IPS-18a (cell line): ENCODE results near the gene TBC1D10B.

Experiments
- H3K27ac ChIP-seq: one replicate; pipeline ENCODE4 v1.5.1; 2013; ENCODE audit warnings: low read length
- H3K27me3 ChIP-seq: one replicate; pipeline ENCODE4 v1.6.1; 2013; ENCODE audit warnings: mild to moderate bottlenecking, low read length; ENCODE audit not compliant: control insufficient read depth, insufficient read depth
- H3K36me3 ChIP-seq: one replicate; pipeline ENCODE4 v1.6.1; 2013; ENCODE audit warnings: low read depth, low read length; ENCODE audit not compliant: control insufficient read depth
- H3K4me1 ChIP-seq: one replicate; pipeline ENCODE4 v1.6.1; 2013; ENCODE audit warnings: low read depth, low read length; ENCODE audit not compliant: control insufficient read depth
- H3K4me3 ChIP-seq: one replicate; pipeline ENCODE4 v1.5.1; 2013; ENCODE audit warnings: low read length
- H3K9ac ChIP-seq: one replicate; pipeline ENCODE4 v1.6.1; 2013; ENCODE audit warnings: mild to moderate bottlenecking, low read length, moderate library complexity
- H3K9me3 ChIP-seq: one replicate; pipeline ENCODE4 v1.6.1; 2013; ENCODE audit warnings: low read depth, low read length; ENCODE audit not compliant: control insufficient read depth

The TBC1D10B gene

GRCh38 chr16:30356401-30357084 is 13.8 kb downstream of the TBC1D10B start:
- Histone ChIP-seq H3K27ac (no peak overlapping the region), H3K36me3 (peaks cover 19% of the 10 kb centered on the region), H3K4me1 (peaks cover 4% of the 10 kb centered on the region), H3K9me3 (no peaks in the 10 kb centered on the region), H3K9ac (peak overlapping the region; percentile 78), H3K4me3 (peak overlapping the region; percentile 91), H3K27me3 (no peaks in the 10 kb centered on the region)

GRCh38 chr16:30355954-30356308 is 14.4 kb downstream of the TBC1D10B start:
- Histone ChIP-seq H3K9me3 (no peaks in the 10 kb centered on the region), H3K36me3 (peaks cover 25% of the 10 kb centered on the region), H3K4me1 (peaks cover 4% of the 10 kb centered on the region)

GRCh38 chr16:30355144-30355953 is 14.9 kb downstream of the TBC1D10B start, which contains the start of gene CD2BP2:
TSS of gene CD2BP2 (minus strand) at chr16:30355308. CDS start at chr16:30354681, 627 bp downstream.
- no peaks in the 10 kb centered on the region for H3K9me3 ChIP-seq
- peaks cover 31% of the 10 kb centered on the region for H3K36me3 ChIP-seq

More at GRCh38 chr16:30355954-30356308, 14.4 kb downstream of the TBC1D10B start:
- Histone ChIP-seq H3K9ac (peak overlapping the region; percentile 78), H3K27ac (peak overlapping the region; percentile 85), H3K27me3 (no peaks in the 10 kb centered on the region), H3K4me3 (peak overlapping the region; percentile 91)

GRCh38 chr16:30354423-30355143 is 15.7 kb downstream of the TBC1D10B start:
- Histone ChIP-seq H3K9me3 (no peaks in the 10 kb centered on the region), H3K27ac (peak overlapping the region; percentile 56), H3K27me3 (no peaks in the 10 kb centered on the region), H3K36me3 (peaks cover 36% of the 10 kb centered on the region), H3K9ac (peak overlapping the region; percentile 78), H3K4me3 (peak overlapping the region; percentile 91), H3K4me1 (peaks cover 4% of the 10 kb centered on the region)

More at GRCh38 chr16:30355144-30355953, 14.9 kb downstream of the TBC1D10B start, which contains the start of gene CD2BP2:
- peaks cover 4% of the 10 kb centered on the region for H3K4me1 ChIP-seq
- H3K27me3 ChIP-seq = no peaks in the 10 kb centered on the region
- peak within 1 kb of the TSS; percentile 91 for H3K4me3 ChIP-seq
- peak within 1 kb of the TSS; percentile 85 for H3K27ac ChIP-seq
- peak within 1 kb of the TSS; percentile 78 for H3K9ac ChIP-seq

GRCh38 chr16:30353438-30354129 is 16.7 kb downstream of the TBC1D10B start:
- Histone ChIP-seq H3K9me3 (no peaks in the 10 kb centered on the region), H3K27ac (no peak overlapping the region), H3K9ac (peak overlapping the region; percentile 78), H3K4me3 (peak overlapping the region; percentile 91), H3K4me1 (peaks cover 4% of the 10 kb centered on the region), H3K36me3 (peaks cover 36% of the 10 kb centered on the region), H3K27me3 (no peaks in the 10 kb centered on the region)

- no peaks in the 10 kb centered on the region for H3K9me3 ChIP-seq
- H3K27ac ChIP-seq = no peak overlapping the region
- peaks cover 4% of the 10 kb centered on the region for H3K4me1 ChIP-seq
- H3K4me3 ChIP-seq = no peak overlapping the region
- H3K36me3 ChIP-seq = peaks cover 36% of the 10 kb centered on the region
- no peak overlapping the region for H3K9ac ChIP-seq
- H3K27me3 ChIP-seq = no peaks in the 10 kb centered on the region
Observed at GRCh38 chr16:30352488-30353401, 17.5 kb downstream of the TBC1D10B start.

- peaks cover 36% of the 10 kb centered on the region for H3K36me3 ChIP-seq
- no peaks in the 10 kb centered on the region for H3K27me3 ChIP-seq
- H3K9me3 ChIP-seq = no peaks in the 10 kb centered on the region
- peaks cover 4% of the 10 kb centered on the region for H3K4me1 ChIP-seq
- H3K4me3 ChIP-seq = no peak overlapping the region
- H3K9ac ChIP-seq = no peak overlapping the region
- no peak overlapping the region for H3K27ac ChIP-seq
Observed at GRCh38 chr16:30351586-30352419, 18.5 kb downstream of the TBC1D10B start.

GRCh38 chr16:30351001-30351441 is 19.3 kb downstream of the TBC1D10B start:
- Histone ChIP-seq H3K27me3 (no peaks in the 10 kb centered on the region), H3K4me1 (peaks cover 4% of the 10 kb centered on the region)

GRCh38 chr16:30350134-30350871 is 20.0 kb downstream of the TBC1D10B start:
- H3K4me1 ChIP-seq = peaks cover 4% of the 10 kb centered on the region
- H3K27me3 ChIP-seq = no peaks in the 10 kb centered on the region
- no peak overlapping the region for H3K27ac ChIP-seq
- H3K9me3 ChIP-seq = no peaks in the 10 kb centered on the region
- H3K4me3 ChIP-seq = no peak overlapping the region
- peaks cover 36% of the 10 kb centered on the region for H3K36me3 ChIP-seq
- H3K9ac ChIP-seq = no peak overlapping the region

More at GRCh38 chr16:30351001-30351441, 19.3 kb downstream of the TBC1D10B start:
- no peak overlapping the region for H3K27ac ChIP-seq
- H3K36me3 ChIP-seq = peaks cover 36% of the 10 kb centered on the region
- H3K9ac ChIP-seq = no peak overlapping the region
- no peaks in the 10 kb centered on the region for H3K9me3 ChIP-seq
- no peak overlapping the region for H3K4me3 ChIP-seq
